PC-9 (cell line): ENCODE results near the gene SLC7A11. TPM values are rescaled to one million over a fixed set of nuclear protein-coding genes. Genes with fewer than 3 reads are reported as not detected.

Experiments used
- BruUV-seq: library from RNA; stranded (reverse); fragments of 400-500 nt; replicated peaks from 2 replicates; lab custom pipeline; 2021; lab: Mats Ljungman, UMichigan
- CTCF ChIA-PET: fragments of 300-600 bp; sonication (Branson Sonifier 250); formaldehyde crosslinking; loops from one replicate; lab custom pipeline; 2022; ENCODE audit warnings: antibody characterized with exemption; lab: Charles Lee
- POLR2A ChIA-PET: fragments of 300-600 bp; sonication (Branson Sonifier 250); formaldehyde crosslinking; loops from one replicate; lab custom pipeline; 2022; ENCODE audit warnings: antibody characterized with exemption; ENCODE audit not compliant: unreplicated experiment; lab: Charles Lee
- DNase-seq, 2 experiments: peaks; one replicate each; pipeline versions ENCODE4 v3.0.0 to v3.0.0-alpha.2; 2015 to 2022; ENCODE audit warnings: mixed read lengths in 1 of 2
- H2AFZ ChIP-seq: fragments of 200-600 bp; sonication (generic); 2 replicates; pipeline ENCODE4 v1.8.1; 2017; ENCODE audit warnings: antibody characterized with exemption
- H3F3A ChIP-seq: fragments of 200-600 bp; sonication (generic); 2 replicates; pipeline ENCODE4 v1.8.1; 2017; ENCODE audit warnings: antibody characterized with exemption, mild to moderate bottlenecking, low read depth; ENCODE audit not compliant: insufficient read depth
- H3K27ac ChIP-seq: fragments of 200-600 bp; sonication (generic); 2 replicates; pipeline ENCODE4 v1.6.1; 2016; ENCODE audit warnings: mixed run types
- H3K27me3 ChIP-seq: fragments of 200-600 bp; sonication (generic); 2 replicates; pipeline ENCODE4 v1.6.1; 2016; ENCODE audit warnings: low read depth, mixed run types; ENCODE audit not compliant: insufficient read depth
- H3K36me3 ChIP-seq: fragments of 200-600 bp; sonication (generic); 2 replicates; pipeline ENCODE4 v1.6.1; 2016; ENCODE audit warnings: low read depth, mixed run types
- H3K4me1 ChIP-seq: fragments of 200-600 bp; sonication (generic); replicated peaks from 2 replicates; pipeline ENCODE4 v1.6.1; 2016; ENCODE audit warnings: mixed run types; ENCODE audit not compliant: insufficient read depth
- H3K4me2 ChIP-seq: fragments of 200-600 bp; sonication (generic); 2 replicates; pipeline ENCODE4 v1.6.1; 2017; ENCODE audit warnings: mixed run types
- H3K4me3 ChIP-seq: fragments of 200-600 bp; sonication (generic); 2 replicates; pipeline ENCODE4 v1.6.1; 2016; ENCODE audit warnings: mixed run types
- H3K79me2 ChIP-seq: fragments of 200-600 bp; sonication (generic); 2 replicates; pipeline ENCODE4 v1.6.1; 2017; ENCODE audit warnings: low read depth, mixed run types
- H3K9me2 ChIP-seq: fragments of 200-600 bp; sonication (generic); 2 replicates; pipeline ENCODE4 v1.8.1; 2017; ENCODE audit warnings: mild to moderate bottlenecking; ENCODE audit not compliant: insufficient read depth
- H3K9me3 ChIP-seq: fragments of 200-600 bp; sonication (generic); 2 replicates; pipeline ENCODE4 v1.8.1; 2016; ENCODE audit warnings: low read depth; ENCODE audit not compliant: insufficient read depth
- H4K20me1 ChIP-seq: fragments of 200-600 bp; sonication (generic); 2 replicates; pipeline ENCODE4 v1.8.1; 2017; ENCODE audit not compliant: insufficient read depth
- CTCF ChIP-seq: fragments of 200-600 bp; sonication (generic); conservative IDR thresholded peaks from 2 replicates; pipeline ENCODE4 v1.6.1; 2017; ENCODE audit warnings: mixed run types, antibody characterized with exemption, mild to moderate bottlenecking, moderate library complexity
- EZH2 ChIP-seq: fragments of 200-600 bp; sonication (generic); IDR thresholded peaks from 2 replicates; pipeline ENCODE4 v1.8.0; 2017; ENCODE audit warnings: antibody characterized with exemption, low read depth
- intact Hi-C: fragments of 100-400 bp; cut with micrococcal nuclease; formaldehyde crosslinking; loops from one replicate; pipeline ENCODE4 v1.10.0; 2022; ENCODE audit not compliant: unreplicated experiment
- total RNA-seq: library from RNA; stranded (reverse); gene quantifications from 2 replicates; pipeline ENCODE4 v1.2.3, GENCODE V29; 2021

Gene SLC7A11
- total RNA-seq, 1 experiment from 2014 or later: 187 TPM

GRCh38 chr4:138118270-138118669 lies 123.9 kb downstream of the SLC7A11 start:
- no TSS peak for BruUV-seq
- CTCF ChIA-PET: no interaction called here
- intact Hi-C loops: no loop called here

GRCh38 chr4:138115053-138115452 lies 127.1 kb downstream of the SLC7A11 start:
- no peak overlapping the region for H3K27ac ChIP-seq
- no peaks in the 10 kb centered on the region for H3K9me3 ChIP-seq
- CTCF ChIA-PET: no interaction called here
- H3K4me1 ChIP-seq: no peaks in the 10 kb centered on the region
- no peak for TF ChIP-seq CTCF
- H3K9me2 ChIP-seq: no peaks in the 10 kb centered on the region
- no peaks in the 10 kb centered on the region for H3K27me3 ChIP-seq
- H3K79me2 ChIP-seq: no peaks in the 10 kb centered on the region
- intact Hi-C loops: no loop called here
- no TSS peak for BruUV-seq
- 0 out of 2 replicates have a peak overlapping the region, but pooled peaks have one; percentile 8 for H2AFZ ChIP-seq
- no peak for DNase-seq
- no peak overlapping the region for H3K4me3 ChIP-seq
- POLR2A ChIA-PET: no interaction called here
- H3F3A ChIP-seq: no peaks in the 10 kb centered on the region
- H3K4me2 ChIP-seq: no peak overlapping the region
- H4K20me1 ChIP-seq: no peaks in the 10 kb centered on the region
- H3K36me3 ChIP-seq: no peaks in the 10 kb centered on the region

More at GRCh38 chr4:138118270-138118669, 123.9 kb downstream of the SLC7A11 start:
- TF ChIP-seq CTCF (no peak), EZH2 (no peak)
- Histone ChIP-seq H3K4me3 (no peak overlapping the region), H3K4me2 (no peak overlapping the region), H3K27me3 (no peaks in the 10 kb centered on the region), H3F3A (no peaks in the 10 kb centered on the region), H3K4me1 (no peaks in the 10 kb centered on the region), H3K9me3 (no peaks in the 10 kb centered on the region), H3K27ac (no peak overlapping the region), H3K36me3 (no peaks in the 10 kb centered on the region), H3K79me2 (no peaks in the 10 kb centered on the region), H4K20me1 (no peaks in the 10 kb centered on the region), H3K9me2 (no peaks in the 10 kb centered on the region), H2AFZ (no peak overlapping the region)
- no peak for DNase-seq
- POLR2A ChIA-PET: no interaction called here

GRCh38 chr4:138114434-138114833 lies 127.7 kb downstream of the SLC7A11 start:
- CTCF ChIA-PET: no interaction called here
- no peaks in the 10 kb centered on the region for H3K9me3 ChIP-seq
- TF ChIP-seq EZH2 (no peak), CTCF (no peak)
- intact Hi-C loops: no loop called here
- H2AFZ ChIP-seq: no peak overlapping the region
- DNase-seq: no peak
- H3K36me3 ChIP-seq: no peaks in the 10 kb centered on the region
- BruUV-seq: no TSS peak
- H4K20me1 ChIP-seq: no peaks in the 10 kb centered on the region
- no peak overlapping the region for H3K4me2 ChIP-seq
- no peaks in the 10 kb centered on the region for H3K9me2 ChIP-seq
- no peaks in the 10 kb centered on the region for H3K27me3 ChIP-seq
- no peaks in the 10 kb centered on the region for H3K4me1 ChIP-seq
- H3F3A ChIP-seq: no peaks in the 10 kb centered on the region
- no peaks in the 10 kb centered on the region for H3K79me2 ChIP-seq
- H3K27ac ChIP-seq: no peak overlapping the region
- no peak overlapping the region for H3K4me3 ChIP-seq
- POLR2A ChIA-PET: no interaction called here
